Stimulated activated memory B cell treated with anti-CD40 and anti-IgM and Interleukin-4, amounts not matched to agents 10 μg/mL and 1 μg/mL and 100 μg/mL, for 72 hours (primary cell): ENCODE measurements around the gene CYB5A.

Experiments used
- ATAC-seq: fragments of 150-1000 bp; cut with Tn5 transposase; 2 replicates; pipeline ENCODE4 v1.10.0; 2021
- H3K27ac Mint-ChIP-seq: one replicate; pipeline ENCODE4 v1.8.0; 2022; ENCODE audit warnings: mild to moderate bottlenecking, mixed read lengths
- H3K27me3 Mint-ChIP-seq: one replicate; pipeline ENCODE4 v1.8.0; 2022; ENCODE audit warnings: mixed read lengths
- H3K36me3 Mint-ChIP-seq: one replicate; pipeline ENCODE4 v1.8.0; 2022; ENCODE audit warnings: mixed read lengths
- H3K4me1 Mint-ChIP-seq: one replicate; pipeline ENCODE4 v1.8.0; 2022; ENCODE audit warnings: mixed read lengths
- H3K4me3 Mint-ChIP-seq: one replicate; pipeline ENCODE4 v1.8.0; 2022; ENCODE audit warnings: mild to moderate bottlenecking, moderate library complexity, mixed read lengths
- H3K9me3 Mint-ChIP-seq: one replicate; pipeline ENCODE4 v1.8.0; 2022; ENCODE audit warnings: mixed read lengths

Gene CYB5A

GRCh38 chr18:74274700-74275099 lies 17.1 kb downstream of the CYB5A start:
- H3K9me3 Mint-ChIP-seq: no peaks in the 10 kb centered on the region
- no peaks in the 10 kb centered on the region for H3K4me1 Mint-ChIP-seq
- H3K27ac Mint-ChIP-seq: no peak overlapping the region
- no peak for ATAC-seq
- no peaks in the 10 kb centered on the region for H3K27me3 Mint-ChIP-seq
- H3K4me3 Mint-ChIP-seq: no peak overlapping the region
- peaks cover 13% of the 10 kb centered on the region for H3K36me3 Mint-ChIP-seq

GRCh38 chr18:74273394-74273793 lies 18.4 kb downstream of the CYB5A start:
- Mint-ChIP-seq H3K27ac (no peak overlapping the region), H3K36me3 (peaks cover 14% of the 10 kb centered on the region), H3K27me3 (no peaks in the 10 kb centered on the region), H3K4me1 (no peaks in the 10 kb centered on the region), H3K4me3 (no peak overlapping the region), H3K9me3 (no peaks in the 10 kb centered on the region)
- ATAC-seq: no peak

- Mint-ChIP-seq H3K4me1 (no peaks in the 10 kb centered on the region), H3K27ac (no peak overlapping the region), H3K36me3 (peaks cover 22% of the 10 kb centered on the region), H3K4me3 (no peak overlapping the region), H3K9me3 (no peaks in the 10 kb centered on the region), H3K27me3 (no peaks in the 10 kb centered on the region)
- no peak for ATAC-seq
Measured at GRCh38 chr18:74271635-74272034, 20.1 kb downstream of the CYB5A start.

GRCh38 chr18:74268933-74269620 lies 22.7 kb downstream of the CYB5A start:
- Mint-ChIP-seq H3K4me3 (no peak overlapping the region), H3K27ac (no peak overlapping the region), H3K36me3 (peaks cover 10% of the 10 kb centered on the region)

GRCh38 chr18:74268175-74268574 lies 23.6 kb downstream of the CYB5A start:
- no peak for ATAC-seq
- no peak overlapping the region for H3K4me3 Mint-ChIP-seq
- H3K4me1 Mint-ChIP-seq: peaks cover 20% of the 10 kb centered on the region
- no peaks in the 10 kb centered on the region for H3K27me3 Mint-ChIP-seq
- peaks cover 10% of the 10 kb centered on the region for H3K36me3 Mint-ChIP-seq
- H3K27ac Mint-ChIP-seq: no peak overlapping the region
- no peaks in the 10 kb centered on the region for H3K9me3 Mint-ChIP-seq

More at GRCh38 chr18:74268933-74269620, 22.7 kb downstream of the CYB5A start:
- Mint-ChIP-seq H3K4me1 (peaks cover 18% of the 10 kb centered on the region), H3K27me3 (no peaks in the 10 kb centered on the region), H3K9me3 (no peaks in the 10 kb centered on the region)
- ATAC-seq: no peak

GRCh38 chr18:74266161-74266560 lies 25.6 kb downstream of the CYB5A start:
- peaks cover 17% of the 10 kb centered on the region for H3K36me3 Mint-ChIP-seq
- no peaks in the 10 kb centered on the region for H3K27me3 Mint-ChIP-seq
- H3K4me1 Mint-ChIP-seq: peaks cover 20% of the 10 kb centered on the region
- no peak overlapping the region for H3K4me3 Mint-ChIP-seq
- no peak overlapping the region for H3K27ac Mint-ChIP-seq
- H3K9me3 Mint-ChIP-seq: no peaks in the 10 kb centered on the region
- no peak for ATAC-seq

GRCh38 chr18:74265546-74266098 lies 26.1 kb downstream of the CYB5A start:
- H3K4me3 Mint-ChIP-seq: no peak overlapping the region
- no peaks in the 10 kb centered on the region for H3K9me3 Mint-ChIP-seq
- peak overlapping the region; percentile 83 for H3K27ac Mint-ChIP-seq
- no peaks in the 10 kb centered on the region for H3K27me3 Mint-ChIP-seq
- ATAC-seq: no peak
- peaks cover 20% of the 10 kb centered on the region for H3K4me1 Mint-ChIP-seq
- H3K36me3 Mint-ChIP-seq: peaks cover 17% of the 10 kb centered on the region

GRCh38 chr18:74264303-74265020 lies 27.3 kb downstream of the CYB5A start:
- Mint-ChIP-seq H3K4me1 (peaks cover 20% of the 10 kb centered on the region), H3K36me3 (peaks cover 17% of the 10 kb centered on the region), H3K4me3 (peak overlapping the region; percentile 67), H3K27me3 (no peaks in the 10 kb centered on the region), H3K9me3 (no peaks in the 10 kb centered on the region), H3K27ac (peak overlapping the region; percentile 83)
- peak; percentile 98 for ATAC-seq

GRCh38 chr18:74261053-74261713 lies 30.6 kb downstream of the CYB5A start:
- peaks cover 20% of the 10 kb centered on the region for H3K4me1 Mint-ChIP-seq

GRCh38 chr18:74259347-74259746 lies 32.4 kb downstream of the CYB5A start:
- ATAC-seq: no peak
- Mint-ChIP-seq H3K27me3 (no peaks in the 10 kb centered on the region), H3K9me3 (no peaks in the 10 kb centered on the region), H3K4me3 (no peak overlapping the region), H3K4me1 (peaks cover 5% of the 10 kb centered on the region), H3K36me3 (peaks cover 25% of the 10 kb centered on the region), H3K27ac (no peak overlapping the region)

More at GRCh38 chr18:74261053-74261713, 30.6 kb downstream of the CYB5A start:
- H3K36me3 Mint-ChIP-seq: peaks cover 17% of the 10 kb centered on the region
- no peaks in the 10 kb centered on the region for H3K9me3 Mint-ChIP-seq
- H3K27me3 Mint-ChIP-seq: no peaks in the 10 kb centered on the region
- no peak overlapping the region for H3K4me3 Mint-ChIP-seq
- H3K27ac Mint-ChIP-seq: no peak overlapping the region
- no peak for ATAC-seq

GRCh38 chr18:74257083-74257482 lies 34.7 kb downstream of the CYB5A start:
- ATAC-seq: no peak
- H3K27ac Mint-ChIP-seq: no peak overlapping the region
- H3K4me1 Mint-ChIP-seq: no peaks in the 10 kb centered on the region
- H3K4me3 Mint-ChIP-seq: no peak overlapping the region
- no peaks in the 10 kb centered on the region for H3K27me3 Mint-ChIP-seq
- H3K36me3 Mint-ChIP-seq: peaks cover 30% of the 10 kb centered on the region
- H3K9me3 Mint-ChIP-seq: no peaks in the 10 kb centered on the region

GRCh38 chr18:74256190-74256589 lies 35.6 kb downstream of the CYB5A start:
- Mint-ChIP-seq H3K4me3 (no peak overlapping the region), H3K27me3 (no peaks in the 10 kb centered on the region), H3K27ac (no peak overlapping the region), H3K4me1 (no peaks in the 10 kb centered on the region), H3K36me3 (peaks cover 27% of the 10 kb centered on the region), H3K9me3 (no peaks in the 10 kb centered on the region)
- no peak for ATAC-seq

GRCh38 chr18:74255131-74255616 lies 36.6 kb downstream of the CYB5A start:
- no peaks in the 10 kb centered on the region for H3K9me3 Mint-ChIP-seq
- no peaks in the 10 kb centered on the region for H3K27me3 Mint-ChIP-seq
- H3K4me1 Mint-ChIP-seq: no peaks in the 10 kb centered on the region
- peaks cover 33% of the 10 kb centered on the region for H3K36me3 Mint-ChIP-seq
- H3K27ac Mint-ChIP-seq: no peak overlapping the region
- no peak overlapping the region for H3K4me3 Mint-ChIP-seq
- no peak for ATAC-seq

GRCh38 chr18:74252039-74252395 lies 39.7 kb downstream of the CYB5A start:
- H3K36me3 Mint-ChIP-seq: peaks cover 30% of the 10 kb centered on the region
- peak overlapping the region; percentile 15 for H3K27ac Mint-ChIP-seq
- no peak for ATAC-seq
- H3K4me1 Mint-ChIP-seq: peaks cover 10% of the 10 kb centered on the region
- no peaks in the 10 kb centered on the region for H3K9me3 Mint-ChIP-seq
- H3K27me3 Mint-ChIP-seq: no peaks in the 10 kb centered on the region
- H3K4me3 Mint-ChIP-seq: no peak overlapping the region

GRCh38 chr18:74251297-74252038 lies 40.3 kb downstream of the CYB5A start:
- peaks cover 10% of the 10 kb centered on the region for H3K4me1 Mint-ChIP-seq
- H3K36me3 Mint-ChIP-seq: peaks cover 30% of the 10 kb centered on the region
- H3K4me3 Mint-ChIP-seq: no peak overlapping the region
- H3K27me3 Mint-ChIP-seq: no peaks in the 10 kb centered on the region
- no peak for ATAC-seq
- H3K27ac Mint-ChIP-seq: no peak overlapping the region
- H3K9me3 Mint-ChIP-seq: no peaks in the 10 kb centered on the region
